ENCODE data around the gene GARIN5B.

- no peak for TF ChIP-seq CTCF (conservative IDR thresholded peaks at IDR 0.05; ENCODE audit: low read depth, low read length)
- TF ChIP-seq EZH2 (IDR thresholded peaks at IDR 0.05; ENCODE audit: borderline replicate concordance, low read depth, low read length, poor library complexity, severe bottlenecking) = no peak
Measured at GRCh38 chr19:55353803-55354697, 9.0 kb downstream of the GARIN5B start.
